HepG2 (cell line): ENCODE data around the gene NUDCD3. TPM values are rescaled to one million over a fixed set of nuclear protein-coding genes. Genes with fewer than 3 reads are reported as not detected.

ENCODE experiments used
- AKAP8 ChIP-seq: sonication (generic); formaldehyde crosslinking; IDR thresholded peaks from 2 replicates; pipeline ENCODE4 v1.5.1; 2020; ENCODE audit warnings: mild to moderate bottlenecking, missing genetic modification reagents
- CBX1 ChIP-seq: IDR thresholded peaks from one replicate; pipeline ENCODE4 v1.6.1; 2016; ENCODE audit warnings: antibody characterized with exemption, low read depth
- CSRNP1 ChIP-seq: sonication (generic); formaldehyde crosslinking; IDR thresholded peaks from 2 replicates; pipeline ENCODE4 v1.8.1; 2023; ENCODE audit warnings: mild to moderate bottlenecking, missing genetic modification reagents
- DMAP1 ChIP-seq: IDR thresholded peaks from 2 replicates; pipeline ENCODE4 v1.6.1; 2016
- E2F5 ChIP-seq: sonication (generic); formaldehyde crosslinking; conservative IDR thresholded peaks from 2 replicates; pipeline ENCODE4 v1.4.0; 2020; ENCODE audit warnings: missing genetic modification reagents
- ETV5 ChIP-seq: IDR thresholded peaks from 2 replicates; pipeline ENCODE4 v1.6.1; 2018; ENCODE audit warnings: missing biosample characterization, missing genetic modification reagents, inconsistent platforms, borderline replicate concordance
- HIVEP1 ChIP-seq: sonication (generic); formaldehyde crosslinking; IDR thresholded peaks from 2 replicates; pipeline ENCODE4 v1.4.0; 2020; ENCODE audit warnings: mild to moderate bottlenecking, missing genetic modification reagents
- KAT2B ChIP-seq: fragments of 150-350 bp; IDR thresholded peaks from 2 replicates; pipeline ENCODE4 v1.6.1; 2014; ENCODE audit warnings: low read depth, low read length, borderline replicate concordance
- MZF1 ChIP-seq: sonication (generic); formaldehyde crosslinking; IDR thresholded peaks from 2 replicates; pipeline ENCODE4 v1.8.1; 2023; ENCODE audit warnings: mild to moderate bottlenecking, missing genetic modification reagents, borderline replicate concordance
- POGK ChIP-seq: sonication (generic); formaldehyde crosslinking; conservative IDR thresholded peaks from 2 replicates; pipeline ENCODE4 v1.8.0; 2022; ENCODE audit warnings: mild to moderate bottlenecking, moderate library complexity, missing genetic modification reagents
- SUZ12 ChIP-seq: fragments of 150-350 bp; IDR thresholded peaks from 2 replicates; pipeline ENCODE4 v1.6.1; 2014; ENCODE audit warnings: low read depth, low read length
- TRIM24 ChIP-seq: sonication (generic); formaldehyde crosslinking; IDR thresholded peaks from 2 replicates; pipeline ENCODE4 v1.8.0; 2022; ENCODE audit warnings: mild to moderate bottlenecking, missing genetic modification reagents
- WIZ ChIP-seq: sonication (generic); formaldehyde crosslinking; IDR thresholded peaks from 2 replicates; pipeline ENCODE4 v1.5.1; 2020; ENCODE audit warnings: mild to moderate bottlenecking, missing genetic modification reagents
- ZNF10 ChIP-seq: sonication (generic); formaldehyde crosslinking; IDR thresholded peaks from 2 replicates; pipeline ENCODE4 v1.4.0; 2020; ENCODE audit warnings: mild to moderate bottlenecking, low read depth, missing genetic modification reagents, borderline replicate concordance
- ZNF33B ChIP-seq: sonication (generic); formaldehyde crosslinking; IDR thresholded peaks from 2 replicates; pipeline ENCODE4 v1.5.1; 2020; ENCODE audit warnings: mild to moderate bottlenecking, missing genetic modification reagents
- polyA plus RNA-seq, 8 experiments: library from polyadenylated mRNA; depleted of rRNA in 3 of 8; stranded (reverse) in 7 of 8; unstranded in 1 of 8; fragments of >200 nt; fragmentation: Illumina TruSeq in 4 of 8; extraction: Trizol in 4 of 8; gene quantifications; 2 replicates each; pipeline versions ENCODE4 v1.2.1 to v1.2.3, GENCODE V29; 2011 to 2016; ENCODE audit warnings: low read depth in 4 of 8, missing spikeins in 1 of 8, mixed read lengths in 1 of 8; ENCODE audit not compliant: insufficient read depth in 1 of 8
- total RNA-seq, 5 experiments: library from RNA; depleted of rRNA; stranded (reverse); fragments of >200 nt; fragmentation: Illumina TruSeq; extraction: Trizol; gene quantifications; 2 replicates each; pipeline ENCODE4 v1.2.3, GENCODE V29; 2016; ENCODE audit warnings: low read depth in 1 of 5
- TF ChIP-seq, protein P1 (sequence below): sonication (generic); formaldehyde crosslinking; IDR thresholded peaks from 2 replicates; pipeline ENCODE4 v1.4.0; 2020; ENCODE audit warnings: missing genetic modification reagents
- TF ChIP-seq, protein P2 (sequence below): sonication (generic); formaldehyde crosslinking; IDR thresholded peaks from 2 replicates; pipeline ENCODE4 v1.4.0; 2020; ENCODE audit warnings: low read depth, missing genetic modification reagents

NUDCD3 gene
- total and polyA plus RNA-seq, 2 of the 13 experiments (the other 11 are each of a cell fraction or from before 2014, with no cell fraction given), result 20.8 to 49.9 TPM

DNA sequence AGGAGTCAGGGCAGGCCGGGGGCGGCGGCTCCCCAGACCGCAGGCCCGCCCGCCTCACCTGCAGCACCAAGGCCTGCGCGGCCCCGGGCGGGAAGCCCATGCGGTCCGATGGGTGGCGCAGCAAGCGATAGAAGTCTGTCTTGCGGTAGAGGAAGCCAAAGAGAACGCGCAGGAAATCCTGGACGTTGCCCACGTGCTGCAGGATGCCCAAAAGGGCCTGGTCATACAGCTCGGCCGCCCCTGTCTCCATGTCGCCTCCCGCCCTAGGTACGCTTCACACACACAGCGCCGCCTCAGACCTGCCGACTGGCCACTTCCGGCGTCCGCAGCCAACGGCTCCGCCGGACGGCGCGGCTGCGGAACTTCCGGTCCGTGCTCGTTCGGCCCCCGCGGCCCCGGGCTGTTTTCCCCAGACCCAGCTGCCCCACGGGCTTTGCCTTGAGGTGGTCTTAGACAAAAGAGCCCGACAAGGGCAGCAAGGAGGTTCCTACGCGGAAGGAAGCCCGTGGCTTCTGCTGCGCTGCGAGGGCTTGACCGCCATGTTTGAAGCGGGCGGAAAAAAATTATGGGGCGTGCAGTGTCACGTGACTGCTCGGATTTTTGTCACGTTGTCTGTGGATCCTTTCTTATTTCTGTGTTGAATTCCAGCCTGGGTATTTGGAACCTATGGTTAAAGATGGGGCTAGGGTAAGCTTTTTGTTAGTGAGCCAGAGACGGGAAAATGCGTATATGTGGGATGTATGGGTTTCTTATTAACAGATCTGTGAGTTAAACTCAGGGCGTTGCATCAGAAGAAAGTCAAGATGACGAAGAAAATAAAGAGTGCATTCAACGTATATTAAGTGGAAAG lies at the start of gene NUDCD3 (continued):
- TF ChIP-seq E2F5 (CRISPR knock-in tag) (peak; percentile 60; the same call in 1 of the 2 replicates), ZNF33B (CRISPR knock-in tag) (no peak), HIVEP1 (CRISPR knock-in tag) (peak; percentile 52; the same call in 1 of the 2 replicates), TRIM24 (CRISPR knock-in tag) (no peak), KAT2B (no peak), ZNF10 (no peak), CSRNP1 (no peak; the same call in 1 of the 2 replicates), POGK (CRISPR knock-in tag) (peak; percentile 94), DMAP1 (peak; percentile 97), ETV5 (CRISPR knock-in tag) (peak; percentile 87), MZF1 (CRISPR knock-in tag) (no peak), SUZ12 (no peak), CBX1 (peak; percentile 47), AKAP8 (CRISPR knock-in tag) (0 out of 2 replicates have a peak, but pooled peaks have one; percentile 37), WIZ (peak; percentile 93)
- TF ChIP-seq, protein P1, sequence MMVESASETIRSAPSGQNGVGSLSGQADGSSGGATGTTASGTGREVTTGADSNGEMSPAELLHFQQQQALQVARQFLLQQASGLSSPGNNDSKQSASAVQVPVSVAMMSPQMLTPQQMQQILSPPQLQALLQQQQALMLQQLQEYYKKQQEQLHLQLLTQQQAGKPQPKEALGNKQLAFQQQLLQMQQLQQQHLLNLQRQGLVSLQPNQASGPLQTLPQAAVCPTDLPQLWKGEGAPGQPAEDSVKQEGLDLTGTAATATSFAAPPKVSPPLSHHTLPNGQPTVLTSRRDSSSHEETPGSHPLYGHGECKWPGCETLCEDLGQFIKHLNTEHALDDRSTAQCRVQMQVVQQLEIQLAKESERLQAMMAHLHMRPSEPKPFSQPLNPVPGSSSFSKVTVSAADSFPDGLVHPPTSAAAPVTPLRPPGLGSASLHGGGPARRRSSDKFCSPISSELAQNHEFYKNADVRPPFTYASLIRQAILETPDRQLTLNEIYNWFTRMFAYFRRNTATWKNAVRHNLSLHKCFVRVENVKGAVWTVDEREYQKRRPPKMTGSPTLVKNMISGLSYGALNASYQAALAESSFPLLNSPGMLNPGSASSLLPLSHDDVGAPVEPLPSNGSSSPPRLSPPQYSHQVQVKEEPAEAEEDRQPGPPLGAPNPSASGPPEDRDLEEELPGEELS (CRISPR knock-in tag), result no peak
- TF ChIP-seq, protein P2, sequence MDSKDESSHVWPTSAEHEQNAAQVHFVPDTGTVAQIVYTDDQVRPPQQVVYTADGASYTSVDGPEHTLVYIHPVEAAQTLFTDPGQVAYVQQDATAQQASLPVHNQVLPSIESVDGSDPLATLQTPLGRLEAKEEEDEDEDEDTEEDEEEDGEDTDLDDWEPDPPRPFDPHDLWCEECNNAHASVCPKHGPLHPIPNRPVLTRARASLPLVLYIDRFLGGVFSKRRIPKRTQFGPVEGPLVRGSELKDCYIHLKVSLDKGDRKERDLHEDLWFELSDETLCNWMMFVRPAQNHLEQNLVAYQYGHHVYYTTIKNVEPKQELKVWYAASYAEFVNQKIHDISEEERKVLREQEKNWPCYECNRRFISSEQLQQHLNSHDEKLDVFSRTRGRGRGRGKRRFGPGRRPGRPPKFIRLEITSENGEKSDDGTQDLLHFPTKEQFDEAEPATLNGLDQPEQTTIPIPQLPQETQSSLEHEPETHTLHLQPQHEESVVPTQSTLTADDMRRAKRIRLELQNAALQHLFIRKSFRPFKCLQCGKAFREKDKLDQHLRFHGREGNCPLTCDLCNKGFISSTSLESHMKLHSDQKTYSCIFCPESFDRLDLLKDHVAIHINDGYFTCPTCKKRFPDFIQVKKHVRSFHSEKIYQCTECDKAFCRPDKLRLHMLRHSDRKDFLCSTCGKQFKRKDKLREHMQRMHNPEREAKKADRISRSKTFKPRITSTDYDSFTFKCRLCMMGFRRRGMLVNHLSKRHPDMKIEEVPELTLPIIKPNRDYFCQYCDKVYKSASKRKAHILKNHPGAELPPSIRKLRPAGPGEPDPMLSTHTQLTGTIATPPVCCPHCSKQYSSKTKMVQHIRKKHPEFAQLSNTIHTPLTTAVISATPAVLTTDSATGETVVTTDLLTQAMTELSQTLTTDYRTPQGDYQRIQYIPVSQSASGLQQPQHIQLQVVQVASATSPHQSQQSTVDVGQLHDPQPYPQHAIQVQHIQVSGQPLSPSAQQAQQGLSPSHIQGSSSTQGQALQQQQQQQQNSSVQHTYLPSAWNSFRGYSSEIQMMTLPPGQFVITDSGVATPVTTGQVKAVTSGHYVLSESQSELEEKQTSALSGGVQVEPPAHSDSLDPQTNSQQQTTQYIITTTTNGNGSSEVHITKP (CRISPR knock-in tag), result no peak
